ENCODE results near the gene PIEZO2.

Gene PIEZO2

DNA sequence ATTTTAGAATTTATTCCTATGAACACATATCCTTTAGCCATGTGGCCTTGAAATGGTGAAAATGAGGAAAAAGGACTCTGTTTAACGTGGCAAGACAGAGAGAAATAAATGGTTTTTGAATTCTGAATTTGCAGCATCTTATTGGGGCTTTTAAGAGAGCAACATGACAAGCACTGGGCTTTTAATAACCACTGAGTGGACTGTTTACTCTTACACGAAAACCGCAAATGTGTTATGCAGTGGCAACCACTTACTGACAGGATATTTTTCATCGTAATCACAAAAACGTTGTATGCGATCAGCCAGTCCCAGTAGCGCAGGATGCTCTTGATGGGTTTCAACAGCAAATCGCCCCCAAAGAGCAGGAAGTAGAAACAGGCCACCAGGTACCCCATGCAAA, 397.0 kb downstream of the PIEZO2 start:
- Histone ChIP-seq H3K4me1 (ENCODE audit: insufficient read depth, low read length, poor library complexity, severe bottlenecking) (no peaks in the 10 kb centered on the region), H3K79me2 (ENCODE audit: insufficient read depth, low read length) (no peaks in the 10 kb centered on the region), H3K9me3 (ENCODE audit: insufficient read depth, low read depth, low read length) (no peaks in the 10 kb centered on the region), H3K9ac (ENCODE audit: low read depth, low read length, poor library complexity, severe bottlenecking) (no peak overlapping the region), H3K27me3 (ENCODE audit: insufficient read depth, low read length, poor library complexity, severe bottlenecking) (no peaks in the 10 kb centered on the region), H3K9me2 (replicated peaks; ENCODE audit: low read depth, low read length) (no peaks in the 10 kb centered on the region), H3F3A (ENCODE audit: low read depth) (no peaks in the 10 kb centered on the region), H3K4me2 (ENCODE audit: low read depth, low read length, poor library complexity, severe bottlenecking) (no peak overlapping the region), H3K36me3 (ENCODE audit: insufficient read depth, low read length) (no peaks in the 10 kb centered on the region), H2AFZ (ENCODE audit: low read length) (no peak overlapping the region), H4K20me1 (ENCODE audit: insufficient read depth, low read length, poor library complexity, severe bottlenecking) (no peaks in the 10 kb centered on the region), H3K4me3 (ENCODE audit: low read length, poor library complexity, severe bottlenecking) (no peak overlapping the region)
- no peak for TF ChIP-seq CTCF (conservative IDR thresholded peaks at IDR 0.05; ENCODE audit: low read length)
- no peak for TF ChIP-seq EZH2phosphoT487 (IDR thresholded peaks at IDR 0.05; ENCODE audit: borderline replicate concordance)

DNA sequence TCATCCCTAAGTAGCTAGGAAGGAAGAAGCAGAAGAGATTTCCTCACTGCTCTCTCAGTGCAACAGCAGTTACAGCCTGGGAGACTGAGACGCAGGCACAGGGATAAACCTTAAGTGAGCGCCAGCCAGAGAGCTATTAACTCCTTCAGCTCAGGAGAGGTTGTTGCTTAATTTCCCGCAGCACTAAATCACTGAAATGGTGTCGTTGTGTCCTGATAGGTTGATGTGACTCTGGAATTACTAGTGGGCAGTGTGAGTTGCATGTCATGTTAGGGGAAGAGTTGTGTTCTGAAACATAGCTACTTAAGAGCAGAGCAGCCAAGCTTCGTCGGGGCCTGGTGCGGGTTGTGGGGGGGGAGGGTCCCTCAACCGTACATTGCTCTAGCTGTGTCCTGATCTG, 397.7 kb downstream of the PIEZO2 start:
- Histone ChIP-seq H4K20me1 (ENCODE audit: insufficient read depth, low read length, poor library complexity, severe bottlenecking) (no peaks in the 10 kb centered on the region), H3K9me2 (replicated peaks; ENCODE audit: low read depth, low read length) (no peaks in the 10 kb centered on the region), H3K9me3 (ENCODE audit: insufficient read depth, low read depth, low read length) (no peaks in the 10 kb centered on the region), H3K36me3 (ENCODE audit: insufficient read depth, low read length) (no peaks in the 10 kb centered on the region), H3K9ac (ENCODE audit: low read depth, low read length, poor library complexity, severe bottlenecking) (no peak overlapping the region), H3K79me2 (ENCODE audit: insufficient read depth, low read length) (no peaks in the 10 kb centered on the region), H3K4me2 (ENCODE audit: low read depth, low read length, poor library complexity, severe bottlenecking) (no peak overlapping the region), H3K27me3 (ENCODE audit: insufficient read depth, low read length, poor library complexity, severe bottlenecking) (no peaks in the 10 kb centered on the region), H3F3A (ENCODE audit: low read depth) (no peaks in the 10 kb centered on the region), H3K4me3 (ENCODE audit: low read length, poor library complexity, severe bottlenecking) (no peak overlapping the region), H2AFZ (ENCODE audit: low read length) (no peak overlapping the region), H3K4me1 (ENCODE audit: insufficient read depth, low read length, poor library complexity, severe bottlenecking) (no peaks in the 10 kb centered on the region)
- TF ChIP-seq EZH2phosphoT487 (IDR thresholded peaks at IDR 0.05; ENCODE audit: borderline replicate concordance): no peak
- no peak for TF ChIP-seq CTCF (conservative IDR thresholded peaks at IDR 0.05; ENCODE audit: low read length)

DNA sequence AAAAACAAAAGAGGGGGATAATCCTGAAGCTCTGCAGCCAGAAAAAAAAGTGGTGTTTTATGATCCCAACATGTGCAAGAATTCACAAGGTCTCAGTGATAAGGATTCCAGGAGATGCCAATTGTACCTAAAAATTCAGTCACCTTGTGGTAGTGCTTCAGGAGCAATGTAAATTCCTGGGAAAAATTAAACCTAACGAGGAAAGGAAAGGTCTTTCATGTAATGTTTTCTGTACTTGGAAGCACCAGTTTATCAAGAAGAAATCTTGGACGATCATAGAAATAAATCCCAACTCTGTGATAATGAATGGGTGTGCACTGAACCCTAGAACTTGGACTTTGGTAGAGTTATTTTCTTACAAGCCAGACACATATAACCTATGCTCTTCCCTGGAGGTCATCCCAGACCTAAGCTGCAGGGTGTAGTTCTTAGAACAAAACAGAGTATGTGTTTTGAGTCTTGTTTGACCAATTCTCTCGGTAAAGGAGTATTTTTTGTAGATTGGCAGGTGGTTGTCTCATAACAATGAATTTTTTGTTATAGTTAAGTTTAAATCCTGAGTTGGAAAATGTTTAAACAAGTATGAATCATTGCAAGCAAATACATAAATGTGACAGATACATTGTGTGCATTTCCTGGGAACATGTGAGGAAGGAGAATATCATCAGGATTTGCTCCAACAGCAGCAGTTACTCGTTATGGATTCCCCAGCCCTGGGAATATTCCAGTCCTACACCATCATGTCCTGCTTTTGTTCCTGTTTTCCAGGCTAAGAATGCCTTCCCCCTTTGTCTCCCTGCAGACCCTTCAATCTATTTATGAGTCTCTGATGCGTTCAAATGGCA, 399.0 kb downstream of the PIEZO2 start:
- no peaks in the 10 kb centered on the region for H3K9me2 ChIP-seq (replicated peaks; ENCODE audit: low read depth, low read length)
- no peaks in the 10 kb centered on the region for H3K9me3 ChIP-seq (ENCODE audit: insufficient read depth, low read depth, low read length)
- no peak overlapping the region for H3K4me3 ChIP-seq (ENCODE audit: low read length, poor library complexity, severe bottlenecking)
- H3K4me1 ChIP-seq (ENCODE audit: insufficient read depth, low read length, poor library complexity, severe bottlenecking): no peaks in the 10 kb centered on the region
- H3K9ac ChIP-seq (ENCODE audit: low read depth, low read length, poor library complexity, severe bottlenecking): no peak overlapping the region
- TF ChIP-seq EZH2phosphoT487 (IDR thresholded peaks at IDR 0.05; ENCODE audit: borderline replicate concordance) (no peak), CTCF (conservative IDR thresholded peaks at IDR 0.05; ENCODE audit: low read length) (no peak)
- H3K79me2 ChIP-seq (ENCODE audit: insufficient read depth, low read length): no peaks in the 10 kb centered on the region
- H4K20me1 ChIP-seq (ENCODE audit: insufficient read depth, low read length, poor library complexity, severe bottlenecking): no peaks in the 10 kb centered on the region
- H3K36me3 ChIP-seq (ENCODE audit: insufficient read depth, low read length): no peaks in the 10 kb centered on the region
- H3K4me2 ChIP-seq (ENCODE audit: low read depth, low read length, poor library complexity, severe bottlenecking): no peak overlapping the region
- no peaks in the 10 kb centered on the region for H3K27me3 ChIP-seq (ENCODE audit: insufficient read depth, low read length, poor library complexity, severe bottlenecking)
- no peak overlapping the region for H2AFZ ChIP-seq (ENCODE audit: low read length)
- H3F3A ChIP-seq (ENCODE audit: low read depth): no peaks in the 10 kb centered on the region
